Effector memory CD4-positive, alpha-beta T cell (primary cell): ENCODE measurements around the gene OLIG2.

Experiments
- DNase-seq, 3 donors: peaks; one replicate each; pipeline ENCODE4 v3.0.0-alpha.2; 2020
- H3K27ac ChIP-seq: 2 replicates; pipeline ENCODE4 v1.7.0; 2013; ENCODE audit warnings: mild to moderate bottlenecking, low read length, moderate library complexity; ENCODE audit not compliant: insufficient read depth, poor library complexity, severe bottlenecking
- H3K27me3 ChIP-seq: replicated peaks from 2 replicates; pipeline ENCODE4 v1.7.0; 2013; ENCODE audit warnings: mild to moderate bottlenecking, low read length; ENCODE audit not compliant: insufficient read depth, control insufficient read depth, poor library complexity, severe bottlenecking
- H3K36me3 ChIP-seq: 2 replicates; pipeline ENCODE4 v1.7.0; 2013; ENCODE audit warnings: mild to moderate bottlenecking, low read length, moderate library complexity; ENCODE audit not compliant: control insufficient read depth, insufficient read depth
- H3K4me1 ChIP-seq: 2 replicates; pipeline ENCODE4 v1.7.0; 2013; ENCODE audit warnings: low read length, mild to moderate bottlenecking; ENCODE audit not compliant: control insufficient read depth, insufficient read depth, poor library complexity, severe bottlenecking
- H3K4me3 ChIP-seq: 2 replicates; pipeline ENCODE4 v1.7.0; 2013; ENCODE audit warnings: low read length, low read depth, mild to moderate bottlenecking; ENCODE audit not compliant: insufficient read depth, poor library complexity, severe bottlenecking
- H3K9me3 ChIP-seq: 2 replicates; pipeline ENCODE4 v1.7.0; 2013; ENCODE audit warnings: mild to moderate bottlenecking, low read length, moderate library complexity; ENCODE audit not compliant: control insufficient read depth

Gene OLIG2

DNA sequence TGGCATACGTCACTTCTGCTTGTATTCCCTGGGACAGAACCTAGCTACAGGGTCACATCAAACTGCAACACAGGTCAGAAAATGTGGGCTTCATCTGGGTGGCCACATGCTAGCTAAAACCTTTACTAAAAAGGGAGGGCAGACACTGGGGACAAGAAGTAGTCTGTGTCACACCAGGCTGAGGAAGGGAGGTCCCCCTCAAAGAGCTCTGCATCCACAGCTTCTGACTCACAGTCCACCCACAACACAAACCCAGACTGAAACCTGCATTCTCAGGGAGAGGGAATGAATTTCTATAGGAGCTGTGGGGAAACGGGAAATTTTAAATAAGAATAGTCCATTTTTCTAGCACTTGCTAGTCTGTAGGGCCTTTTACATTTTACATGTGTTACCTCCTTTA is 16.2 kb downstream of the OLIG2 start:
- Histone ChIP-seq H3K27me3 (no peaks in the 10 kb centered on the region), H3K9me3 (no peaks in the 10 kb centered on the region), H3K27ac (no peak overlapping the region), H3K4me1 (no peaks in the 10 kb centered on the region), H3K36me3 (no peaks in the 10 kb centered on the region), H3K4me3 (no peak overlapping the region)
- no peak for DNase-seq

DNA sequence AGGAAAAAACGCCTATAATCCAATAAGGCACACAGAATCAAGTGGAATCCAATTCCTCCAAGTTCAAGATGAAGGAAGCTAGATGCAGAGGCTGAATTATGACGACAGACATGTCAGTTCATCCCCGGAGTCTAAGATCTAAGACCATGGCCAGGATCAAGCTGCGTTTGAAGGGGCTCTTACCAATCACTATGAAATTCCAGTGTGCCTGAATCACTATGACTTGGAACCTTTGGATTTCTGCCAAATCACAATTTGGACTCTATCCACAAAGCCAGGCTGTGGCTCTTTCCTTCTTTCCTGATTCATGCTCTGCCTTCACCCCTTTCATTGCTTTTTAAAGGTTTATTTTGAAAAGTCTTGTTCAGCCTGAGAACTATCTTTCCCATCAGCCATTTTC is 17.1 kb downstream of the OLIG2 start:
- Histone ChIP-seq H3K27ac (no peak overlapping the region), H3K27me3 (no peaks in the 10 kb centered on the region), H3K4me1 (no peaks in the 10 kb centered on the region), H3K4me3 (no peak overlapping the region), H3K36me3 (no peaks in the 10 kb centered on the region), H3K9me3 (no peaks in the 10 kb centered on the region)
- no peak for DNase-seq

DNA sequence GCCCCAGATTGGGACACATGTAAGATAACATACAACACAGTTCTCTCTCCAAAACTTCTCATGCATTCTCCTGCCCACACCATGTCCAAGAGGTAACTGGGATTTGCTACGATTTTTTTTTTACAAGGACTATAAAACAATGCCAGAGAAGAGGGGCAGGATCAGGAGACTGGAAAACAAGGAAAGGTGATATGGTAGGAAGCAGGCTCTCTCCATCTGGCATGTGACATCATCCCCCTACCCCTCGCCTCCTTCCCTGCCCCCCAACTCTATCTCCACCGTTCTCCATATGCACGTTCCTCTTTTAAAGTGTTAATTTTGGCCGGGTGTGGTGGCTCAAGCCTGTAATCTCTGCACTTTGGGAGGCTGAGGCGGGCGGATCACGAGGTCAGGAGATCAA is 20.7 kb downstream of the OLIG2 start:
- no peaks in the 10 kb centered on the region for H3K4me1 ChIP-seq
- no peak overlapping the region for H3K27ac ChIP-seq
- H3K36me3 ChIP-seq, result no peaks in the 10 kb centered on the region
- no peak overlapping the region for H3K4me3 ChIP-seq
- no peaks in the 10 kb centered on the region for H3K9me3 ChIP-seq
- no peak for DNase-seq
- H3K27me3 ChIP-seq, result no peaks in the 10 kb centered on the region

DNA sequence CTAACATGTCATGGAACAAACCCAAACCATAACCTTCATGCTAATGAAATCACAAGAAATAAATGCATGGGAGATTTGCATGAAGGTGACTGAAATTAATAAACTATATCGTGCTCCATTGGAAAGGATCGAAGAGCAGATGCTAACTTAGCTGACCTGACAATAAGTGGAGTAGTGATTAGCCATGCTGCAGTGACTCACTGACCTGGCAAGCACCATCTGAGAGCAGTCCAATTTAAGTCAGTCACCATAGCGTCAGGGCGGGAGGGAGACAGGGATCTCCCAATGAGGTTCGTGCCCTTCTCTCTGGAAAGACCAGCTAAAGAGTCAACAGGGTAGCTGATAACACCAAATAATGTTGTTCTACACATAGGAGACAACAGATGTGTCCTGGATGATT is 21.5 kb downstream of the OLIG2 start:
- DNase-seq, result no peak
- Histone ChIP-seq H3K9me3 (no peaks in the 10 kb centered on the region), H3K36me3 (no peaks in the 10 kb centered on the region), H3K27ac (no peak overlapping the region), H3K4me3 (no peak overlapping the region), H3K27me3 (no peaks in the 10 kb centered on the region), H3K4me1 (no peaks in the 10 kb centered on the region)

DNA sequence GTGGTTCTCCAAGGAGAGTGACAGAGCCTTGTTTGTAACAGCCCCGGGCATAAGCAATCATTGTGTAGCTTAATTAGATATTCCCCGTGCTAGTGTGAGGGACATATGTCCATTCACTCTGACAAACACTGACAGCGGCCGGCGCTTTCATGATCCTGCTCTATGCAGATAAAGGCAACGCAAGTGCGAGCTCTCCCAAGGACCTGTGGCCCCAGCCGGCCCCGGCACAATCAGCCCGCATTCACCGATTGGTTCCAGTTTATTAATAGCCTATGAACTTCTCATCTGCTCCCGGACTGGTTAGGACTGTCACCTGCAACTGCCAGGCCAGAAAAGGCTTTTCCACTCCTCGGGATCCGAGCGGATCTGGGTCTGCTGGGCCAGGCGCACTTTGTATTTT is 26.2 kb downstream of the OLIG2 start:
- H3K9me3 ChIP-seq, result no peaks in the 10 kb centered on the region
- no peaks in the 10 kb centered on the region for H3K27me3 ChIP-seq
- no peak for DNase-seq
- H3K4me3 ChIP-seq, result no peak overlapping the region
- no peaks in the 10 kb centered on the region for H3K36me3 ChIP-seq
- no peaks in the 10 kb centered on the region for H3K4me1 ChIP-seq
- H3K27ac ChIP-seq, result no peak overlapping the region

DNA sequence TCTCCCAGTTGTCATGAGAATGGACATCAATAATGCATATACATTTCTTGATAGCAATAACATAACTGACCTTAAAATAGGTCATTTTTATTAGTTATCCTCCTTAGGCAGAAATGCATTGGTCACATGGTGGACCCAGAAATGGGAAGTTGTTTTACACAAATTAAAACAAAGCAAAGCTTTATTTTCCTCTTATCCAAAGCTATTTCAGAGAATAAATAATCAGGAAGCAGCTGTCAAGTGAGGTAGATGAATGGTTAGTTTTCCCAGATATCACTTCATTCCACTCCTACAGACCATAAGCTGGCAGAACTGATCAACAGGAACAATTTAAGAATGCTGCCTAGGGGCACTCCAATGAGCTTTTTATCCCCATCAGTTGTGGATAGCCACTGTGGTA is 28.2 kb downstream of the OLIG2 start:
- no peak for DNase-seq
- no peaks in the 10 kb centered on the region for H3K36me3 ChIP-seq
- H3K27ac ChIP-seq, result no peak overlapping the region
- no peaks in the 10 kb centered on the region for H3K9me3 ChIP-seq
- no peak overlapping the region for H3K4me3 ChIP-seq
- H3K27me3 ChIP-seq, result no peaks in the 10 kb centered on the region
- no peaks in the 10 kb centered on the region for H3K4me1 ChIP-seq

DNA sequence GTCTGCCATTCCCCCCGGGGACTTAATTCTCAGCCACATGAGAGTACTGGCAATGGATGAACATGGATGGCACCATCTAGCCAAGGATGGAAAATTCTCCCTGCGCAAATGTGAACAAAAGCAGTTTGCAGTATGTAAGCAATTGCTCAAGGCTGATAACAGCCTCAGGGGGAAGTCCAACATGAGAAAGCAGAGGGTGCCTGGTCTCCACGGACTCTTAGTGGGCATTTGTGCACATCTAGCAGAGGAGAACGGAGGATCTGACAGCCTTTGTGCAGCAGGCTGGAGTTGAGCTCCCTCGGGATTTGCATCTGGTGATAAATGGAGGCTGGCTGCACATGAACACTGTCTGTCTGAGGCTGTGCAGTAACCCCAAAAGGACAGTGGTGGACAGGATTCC is 30.3 kb downstream of the OLIG2 start:
- Histone ChIP-seq H3K4me1 (peaks cover 3% of the 10 kb centered on the region), H3K27ac (no peak overlapping the region), H3K27me3 (no peaks in the 10 kb centered on the region), H3K36me3 (no peaks in the 10 kb centered on the region), H3K9me3 (no peaks in the 10 kb centered on the region), H3K4me3 (no peak overlapping the region)
- no peak for DNase-seq

GRCh38 chr21:33057385-33057940 is 31.7 kb downstream of the OLIG2 start:
- H3K27ac ChIP-seq, result no peak overlapping the region
- no peaks in the 10 kb centered on the region for H3K9me3 ChIP-seq
- H3K4me1 ChIP-seq, result peaks cover 3% of the 10 kb centered on the region
- no peaks in the 10 kb centered on the region for H3K27me3 ChIP-seq
- H3K36me3 ChIP-seq, result no peaks in the 10 kb centered on the region
- H3K4me3 ChIP-seq, result no peak overlapping the region
- DNase-seq, result no peak

DNA sequence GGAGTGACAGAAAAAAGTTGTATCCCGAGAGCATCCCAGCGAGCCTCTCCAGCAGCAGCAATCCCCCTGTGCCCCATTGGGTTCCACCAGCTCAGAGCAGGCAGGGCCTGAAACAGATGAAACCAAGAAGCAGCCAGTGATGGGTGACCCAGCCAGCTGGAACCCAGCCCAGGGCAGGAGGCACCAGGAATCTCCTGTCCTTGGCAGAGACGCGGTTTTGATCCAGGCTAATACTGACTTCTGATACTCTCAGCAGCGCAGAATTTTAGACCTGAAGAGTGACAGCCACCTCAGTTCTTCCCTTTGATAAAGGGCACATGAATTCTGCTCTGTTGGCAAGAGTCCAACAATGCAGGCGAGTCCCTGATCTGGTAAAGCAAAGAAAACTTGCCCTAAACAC is 32.8 kb downstream of the OLIG2 start:
- Histone ChIP-seq H3K4me1 (peaks cover 3% of the 10 kb centered on the region), H3K27me3 (no peaks in the 10 kb centered on the region), H3K9me3 (no peaks in the 10 kb centered on the region), H3K36me3 (no peaks in the 10 kb centered on the region), H3K4me3 (no peak overlapping the region), H3K27ac (no peak overlapping the region)
- DNase-seq, result no peak

- Histone ChIP-seq H3K4me1 (peaks cover 3% of the 10 kb centered on the region), H3K9me3 (no peaks in the 10 kb centered on the region), H3K4me3 (no peak overlapping the region), H3K27me3 (no peaks in the 10 kb centered on the region), H3K36me3 (no peaks in the 10 kb centered on the region), H3K27ac (no peak overlapping the region)
- DNase-seq, result no peak
These were observed 33.2 kb downstream of the OLIG2 start for GRCh38 chr21:33058957-33059356.

DNA sequence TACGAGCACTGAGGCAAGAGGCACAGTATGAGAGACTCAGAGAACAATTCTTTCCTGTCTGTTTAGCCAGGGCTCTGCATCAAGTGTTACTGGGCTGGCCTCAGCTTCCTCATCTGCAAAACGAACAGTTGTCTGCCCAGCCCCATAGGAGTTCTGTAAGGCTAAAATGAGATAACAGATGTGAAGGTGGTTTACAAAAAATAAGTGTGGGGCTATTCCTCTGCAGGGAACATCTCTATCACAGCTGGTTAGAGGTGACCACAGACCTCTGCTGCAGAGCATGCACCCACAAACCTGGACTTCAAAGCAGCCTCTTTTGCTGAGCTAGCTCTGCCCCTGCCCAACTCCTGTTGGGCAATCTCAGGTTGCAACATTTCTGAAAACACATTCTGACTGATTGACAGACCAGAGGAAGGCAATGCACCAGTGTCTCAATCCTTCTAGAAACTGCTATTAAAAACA is 33.7 kb downstream of the OLIG2 start:
- Histone ChIP-seq H3K4me1 (peaks cover 3% of the 10 kb centered on the region), H3K27ac (no peak overlapping the region), H3K9me3 (no peaks in the 10 kb centered on the region), H3K36me3 (no peaks in the 10 kb centered on the region), H3K4me3 (no peak overlapping the region), H3K27me3 (no peaks in the 10 kb centered on the region)
- no peak for DNase-seq
